22Rv1 (cell line): Measurements from ENCODE around the gene LMO7.

Experiments used
- CTCF ChIP-seq: fragments of 450-650 bp; IDR thresholded peaks from 2 replicates; pipeline ENCODE4 v1.5.1; 2017; ENCODE audit warnings: mild to moderate bottlenecking
- ZFX ChIP-seq: fragments of 450-650 bp; IDR thresholded peaks from 2 replicates; pipeline ENCODE4 v1.6.1; 2017; ENCODE audit warnings: antibody characterized with exemption, borderline replicate concordance

- TF ChIP-seq CTCF = no peak
- no peak for TF ChIP-seq ZFX
These were observed 193.7 kb downstream of the LMO7 start for GRCh38 chr13:75829830-75830229.
